CD4-positive, alpha-beta T cell (primary cell): Measurements from ENCODE around the gene RHBDF1. TPM values are rescaled to one million over a fixed set of nuclear protein-coding genes. Genes with fewer than 3 reads are reported as not detected.

Source experiments
- ATAC-seq: fragments of 200-7000 bp; cut with Tn5 transposase; one replicate; pipeline ENCODE4 v1.10.0; 2022; ENCODE audit warnings: mild to moderate bottlenecking; ENCODE audit not compliant: poor library complexity
- CTCF ChIA-PET: fragments of 350-600 bp; sonication (Branson Sonifier 250); formaldehyde crosslinking; loops from one replicate; lab custom pipeline; 2021; ENCODE audit warnings: antibody characterized with exemption, inconsistent platforms; lab: Charles Lee
- POLR2A ChIA-PET: fragments of 350-600 bp; sonication (Branson Sonifier 250); formaldehyde crosslinking; loops from one replicate; lab custom pipeline; 2021; ENCODE audit warnings: antibody characterized with exemption, inconsistent platforms; lab: Charles Lee
- DNase-seq, 14 experiments: peaks; one replicate each; pipeline ENCODE4 v3.0.0-alpha.2; 2013 to 2020; ENCODE audit warnings: mixed read lengths in 2 of 14
- H3K27ac ChIP-seq, 2 donors: one replicate each; pipeline versions ENCODE4 v1.5.1 to v1.7.0; 2013; ENCODE audit warnings: low read length in 2 of 2, low read depth in 1 of 2, mild to moderate bottlenecking in 1 of 2
- H3K27me3 ChIP-seq, 2 experiments: 1 replicate in 1 of 2; 2 replicates in 1 of 2; pipeline versions ENCODE4 v1.6.1 to v1.7.0; 2013; ENCODE audit warnings: low read length in 2 of 2, control low read depth in 1 of 2, mild to moderate bottlenecking in 1 of 2, moderate library complexity in 1 of 2; ENCODE audit not compliant: insufficient read depth in 2 of 2, control insufficient read depth in 1 of 2
- H3K36me3 ChIP-seq: one replicate; pipeline ENCODE4 v1.6.1; 2013; ENCODE audit warnings: low read length, control low read depth; ENCODE audit not compliant: insufficient read depth
- H3K4me1 ChIP-seq: one replicate; pipeline ENCODE4 v1.6.1; 2013; ENCODE audit warnings: low read length, control low read depth; ENCODE audit not compliant: insufficient read depth
- H3K4me3 ChIP-seq: one replicate; pipeline ENCODE4 v1.5.1; 2013; ENCODE audit warnings: mild to moderate bottlenecking, low read length, moderate library complexity
- H3K9me3 ChIP-seq, 2 experiments: 1 replicate in 1 of 2; 2 replicates in 1 of 2; pipeline versions ENCODE4 v1.6.1 to v1.7.0; 2013; ENCODE audit warnings: low read length in 2 of 2, mild to moderate bottlenecking in 2 of 2, control low read depth in 1 of 2, moderate library complexity in 1 of 2; ENCODE audit not compliant: control insufficient read depth in 1 of 2, insufficient read depth in 1 of 2
- H3K27ac Mint-ChIP-seq: one replicate; pipeline ENCODE4 v1.8.0; 2020; ENCODE audit warnings: mixed read lengths
- H3K27me3 Mint-ChIP-seq: one replicate; pipeline ENCODE4 v1.8.0; 2021; ENCODE audit warnings: mixed read lengths
- H3K36me3 Mint-ChIP-seq: one replicate; pipeline ENCODE4 v1.8.0; 2021; ENCODE audit warnings: low read depth, mixed read lengths
- H3K4me1 Mint-ChIP-seq: one replicate; pipeline ENCODE4 v1.8.0; 2021; ENCODE audit warnings: low read depth, mixed read lengths
- H3K4me3 Mint-ChIP-seq: one replicate; pipeline ENCODE4 v1.8.0; 2020; ENCODE audit warnings: mild to moderate bottlenecking, mixed read lengths
- H3K9me3 Mint-ChIP-seq: one replicate; pipeline ENCODE4 v1.8.0; 2020; ENCODE audit warnings: mixed read lengths
- intact Hi-C, 2 experiments: fragments of 100-400 bp; cut with DNase I in 1 of 2; cut with micrococcal nuclease in 1 of 2; formaldehyde crosslinking; loops; one replicate each; pipeline versions ENCODE4 v1.15.1 to v1.9.0; 2023 to 2025; cut with DNase I, micrococcal nuclease
- polyA plus RNA-seq, 2 donors: library from polyadenylated mRNA; unstranded; fragments of 120-200 nt; gene quantifications; one replicate each; pipeline ENCODE4 v1.2.1, GENCODE V29; 2013
- total RNA-seq, 174 experiments: library from RNA in 2 of 174; stranded (reverse) in 2 of 174; gene quantifications; one replicate each; pipeline ENCODE4 v1.2.3 and lab custom pipeline; 2021 to 2026
- TF ChIP-seq, protein P1 (sequence below): fragments of 200-600 bp; IDR thresholded peaks from one replicate; pipeline ENCODE4 v1.8.0; 2022; ENCODE audit warnings: antibody characterized with exemption, mild to moderate bottlenecking

The RHBDF1 gene, protein sequence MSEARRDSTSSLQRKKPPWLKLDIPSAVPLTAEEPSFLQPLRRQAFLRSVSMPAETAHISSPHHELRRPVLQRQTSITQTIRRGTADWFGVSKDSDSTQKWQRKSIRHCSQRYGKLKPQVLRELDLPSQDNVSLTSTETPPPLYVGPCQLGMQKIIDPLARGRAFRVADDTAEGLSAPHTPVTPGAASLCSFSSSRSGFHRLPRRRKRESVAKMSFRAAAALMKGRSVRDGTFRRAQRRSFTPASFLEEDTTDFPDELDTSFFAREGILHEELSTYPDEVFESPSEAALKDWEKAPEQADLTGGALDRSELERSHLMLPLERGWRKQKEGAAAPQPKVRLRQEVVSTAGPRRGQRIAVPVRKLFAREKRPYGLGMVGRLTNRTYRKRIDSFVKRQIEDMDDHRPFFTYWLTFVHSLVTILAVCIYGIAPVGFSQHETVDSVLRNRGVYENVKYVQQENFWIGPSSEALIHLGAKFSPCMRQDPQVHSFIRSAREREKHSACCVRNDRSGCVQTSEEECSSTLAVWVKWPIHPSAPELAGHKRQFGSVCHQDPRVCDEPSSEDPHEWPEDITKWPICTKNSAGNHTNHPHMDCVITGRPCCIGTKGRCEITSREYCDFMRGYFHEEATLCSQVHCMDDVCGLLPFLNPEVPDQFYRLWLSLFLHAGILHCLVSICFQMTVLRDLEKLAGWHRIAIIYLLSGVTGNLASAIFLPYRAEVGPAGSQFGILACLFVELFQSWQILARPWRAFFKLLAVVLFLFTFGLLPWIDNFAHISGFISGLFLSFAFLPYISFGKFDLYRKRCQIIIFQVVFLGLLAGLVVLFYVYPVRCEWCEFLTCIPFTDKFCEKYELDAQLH
- under 1 TPM; 0.33 to 0.34 TPM for total RNA-seq
- polyA plus RNA-seq (2013, experiment 1 of 2) = 0.05 TPM
- polyA plus RNA-seq (2013, experiment 2 of 2) = 1.1 TPM
- 0 to 0.88 (median 0.33) reads per million in 172 experiments for total RNA-seq (lab: John Stamatoyannopoulos, UW)

DNA sequence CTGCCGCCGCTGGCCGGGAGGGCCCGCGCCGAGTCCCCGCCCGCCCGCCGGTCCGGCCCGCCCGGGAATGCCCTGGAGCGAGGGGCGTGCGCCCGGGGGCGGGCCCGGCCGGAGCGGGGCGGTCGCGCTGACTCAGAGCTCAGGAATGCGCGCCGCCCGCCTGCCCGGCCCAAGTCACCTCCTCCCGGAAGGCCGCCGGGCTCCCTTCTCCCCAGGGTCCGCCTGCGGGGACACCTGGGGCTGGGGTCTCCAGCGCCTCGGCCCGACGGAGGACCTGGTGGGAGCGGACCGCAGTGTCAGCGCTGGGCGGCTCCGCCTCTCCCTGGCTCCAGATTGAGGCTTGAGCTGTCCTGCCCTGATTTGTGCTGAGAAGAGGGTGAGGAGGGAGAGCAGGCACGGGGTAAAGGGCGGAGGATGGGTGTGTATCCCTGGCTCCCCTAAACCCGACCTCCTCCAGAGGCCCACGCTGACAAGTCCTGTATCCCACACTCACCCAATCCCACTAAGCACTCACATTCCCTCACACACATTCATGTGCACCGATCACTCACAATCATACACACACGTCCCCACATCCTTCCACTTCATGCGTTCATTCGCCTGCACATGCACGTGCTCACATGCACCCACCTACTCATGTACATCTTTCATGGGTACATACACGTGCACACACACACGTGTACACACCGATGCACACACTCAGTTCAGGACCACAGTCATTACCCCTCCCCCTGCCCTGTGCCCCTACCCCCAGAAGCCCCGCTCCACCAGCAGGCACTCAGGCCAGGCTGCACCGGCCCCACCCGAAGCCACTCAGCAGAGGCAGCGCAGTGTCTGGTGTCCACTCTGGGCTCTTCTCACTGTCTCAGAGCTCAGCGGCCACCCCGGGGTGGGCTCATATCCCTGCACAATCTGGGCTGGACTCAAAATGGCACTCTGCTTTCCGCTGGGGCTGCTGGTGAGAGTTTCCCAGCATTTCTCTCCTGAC lies at the start of gene RHBDF1:
Gene RHBDF1, minus strand, starts transcription at position 71 of the 988 bp plus-strand sequence. CDS start 7,616 bp downstream, outside the sequence.
- intact Hi-C loops = no loop called here
- peaks cover 52% of the 10 kb centered on the region for H3K27me3 Mint-ChIP-seq
- peak in 1 of 14 experiments; percentile 37 for DNase-seq
- ATAC-seq = no peak
- CTCF ChIA-PET = interaction anchor here (1.7 kb wide), 1 partner anchor 24 kb away, joined by 11 read pairs; no protein-coding TSS in a partner anchor
- no peak within 1 kb of the TSS for H3K27ac Mint-ChIP-seq
- peak within 1 kb of the TSS; percentile 36 for H3K4me3 Mint-ChIP-seq
- POLR2A ChIA-PET = no interaction called here
- Histone ChIP-seq H3K27me3 (peaks cover 19 to 39% of the 10 kb centered on the region in 2 experiments), H3K4me3 (no peak within 1 kb of the TSS), H3K36me3 (no peaks in the 10 kb centered on the region), H3K4me1 (peaks cover 31% of the 10 kb centered on the region), H3K9me3 (peaks cover 0 to 12% of the 10 kb centered on the region in 2 experiments), H3K27ac (no peak within 1 kb of the TSS)
- H3K4me1 Mint-ChIP-seq = peaks cover 26% of the 10 kb centered on the region
- TF ChIP-seq, protein P1, sequence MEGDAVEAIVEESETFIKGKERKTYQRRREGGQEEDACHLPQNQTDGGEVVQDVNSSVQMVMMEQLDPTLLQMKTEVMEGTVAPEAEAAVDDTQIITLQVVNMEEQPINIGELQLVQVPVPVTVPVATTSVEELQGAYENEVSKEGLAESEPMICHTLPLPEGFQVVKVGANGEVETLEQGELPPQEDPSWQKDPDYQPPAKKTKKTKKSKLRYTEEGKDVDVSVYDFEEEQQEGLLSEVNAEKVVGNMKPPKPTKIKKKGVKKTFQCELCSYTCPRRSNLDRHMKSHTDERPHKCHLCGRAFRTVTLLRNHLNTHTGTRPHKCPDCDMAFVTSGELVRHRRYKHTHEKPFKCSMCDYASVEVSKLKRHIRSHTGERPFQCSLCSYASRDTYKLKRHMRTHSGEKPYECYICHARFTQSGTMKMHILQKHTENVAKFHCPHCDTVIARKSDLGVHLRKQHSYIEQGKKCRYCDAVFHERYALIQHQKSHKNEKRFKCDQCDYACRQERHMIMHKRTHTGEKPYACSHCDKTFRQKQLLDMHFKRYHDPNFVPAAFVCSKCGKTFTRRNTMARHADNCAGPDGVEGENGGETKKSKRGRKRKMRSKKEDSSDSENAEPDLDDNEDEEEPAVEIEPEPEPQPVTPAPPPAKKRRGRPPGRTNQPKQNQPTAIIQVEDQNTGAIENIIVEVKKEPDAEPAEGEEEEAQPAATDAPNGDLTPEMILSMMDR = no peak
- H3K9me3 Mint-ChIP-seq = no peaks in the 10 kb centered on the region
- H3K36me3 Mint-ChIP-seq = no peaks in the 10 kb centered on the region

DNA sequence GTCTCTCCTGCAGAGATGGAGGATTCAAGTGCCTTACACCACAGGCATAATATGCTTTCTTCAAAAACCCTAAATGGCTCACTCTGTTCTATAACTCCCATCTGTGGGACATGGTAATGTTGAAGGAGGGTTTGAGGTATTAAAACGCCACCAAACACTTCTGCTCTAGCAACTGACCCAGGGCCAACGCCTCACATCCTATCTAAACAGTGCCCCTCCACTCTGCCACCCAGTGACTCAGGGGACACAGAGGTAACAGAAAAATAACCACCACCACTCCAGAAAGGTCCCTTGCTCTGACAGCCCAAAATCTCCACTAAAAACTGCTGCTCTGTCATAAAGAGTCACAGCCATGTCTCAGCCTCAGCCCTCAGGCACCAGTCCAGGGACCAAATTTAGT lies 48.3 kb upstream of the RHBDF1 start:
- ATAC-seq (no peak), DNase-seq (no peak)
- Histone ChIP-seq H3K27ac (no peak overlapping the region), H3K36me3 (peaks cover 6% of the 10 kb centered on the region), H3K4me1 (peaks cover 5% of the 10 kb centered on the region), H3K4me3 (no peak overlapping the region), H3K9me3 (no peaks in the 10 kb centered on the region), H3K27me3 (no peaks in the 10 kb centered on the region)
- Mint-ChIP-seq H3K27ac (no peak overlapping the region), H3K36me3 (peaks cover 41% of the 10 kb centered on the region), H3K27me3 (no peaks in the 10 kb centered on the region), H3K4me3 (no peak overlapping the region), H3K4me1 (peaks cover 11% of the 10 kb centered on the region), H3K9me3 (no peaks in the 10 kb centered on the region)
- POLR2A ChIA-PET = no interaction called here
- TF ChIP-seq, protein P1 = no peak
- CTCF ChIA-PET = no interaction called here
- intact Hi-C loops = no loop called here
